Keratinocyte (primary cell): ENCODE results near the gene CPNE1. TPM values are rescaled to one million over a fixed set of nuclear protein-coding genes. Genes with fewer than 3 reads are reported as not detected.

Experiments used
- DNase-seq: peaks from one replicate; pipeline ENCODE4 v3.0.0-alpha.2; 2011; ENCODE audit warnings: low read depth, missing footprints, low spot score
- FAIRE-seq: peaks from 2 replicates; lab custom pipeline; 2011; peaks lifted over from hg19 to GRCh38; lab: Jason Lieb, UNC
- H2AFZ ChIP-seq: 2 replicates; pipeline ENCODE4 v1.6.0; 2012; ENCODE audit warnings: low read length, control low read depth, inconsistent platforms; ENCODE audit not compliant: control insufficient read depth
- H3K27ac ChIP-seq: 2 replicates; pipeline ENCODE4 v1.5.1; 2011; ENCODE audit warnings: low read length; ENCODE audit not compliant: control insufficient read depth, insufficient read depth
- H3K27me3 ChIP-seq: 3 replicates; pipeline ENCODE4 v1.6.0; 2011; ENCODE audit warnings: low read length; ENCODE audit not compliant: control insufficient read depth, insufficient read depth; ENCODE audit errors: extremely low read depth
- H3K36me3 ChIP-seq, 2 experiments: 2 replicates in 1 of 2; 3 replicates in 1 of 2; pipeline ENCODE4 v1.5.1; 2011; ENCODE audit warnings: low read length in 2 of 2, mild to moderate bottlenecking in 1 of 2; ENCODE audit not compliant: control insufficient read depth in 2 of 2, insufficient read depth in 2 of 2; ENCODE audit errors: extremely low read depth in 1 of 2
- H3K4me1 ChIP-seq: 3 replicates; pipeline ENCODE4 v1.5.1; 2011; ENCODE audit warnings: low read length; ENCODE audit not compliant: control insufficient read depth, insufficient read depth; ENCODE audit errors: extremely low read depth
- H3K4me2 ChIP-seq: 3 replicates; pipeline ENCODE4 v1.6.0; 2011; ENCODE audit warnings: low read depth, low read length; ENCODE audit not compliant: control insufficient read depth, insufficient read depth; ENCODE audit errors: extremely low read depth
- H3K4me3 ChIP-seq, 3 experiments: fragments of 200-600 bp in 1 of 3; sonication (generic) in 1 of 3; 2 replicates in 2 of 3; 3 replicates in 1 of 3; pipeline ENCODE4 v1.5.1; 2011 to 2016; ENCODE audit warnings: low read length in 3 of 3, mild to moderate bottlenecking in 3 of 3, control low read depth in 2 of 3, inconsistent platforms in 1 of 3, low read depth in 1 of 3, mixed read lengths in 1 of 3, mixed run types in 1 of 3, moderate library complexity in 1 of 3; ENCODE audit not compliant: control insufficient read depth in 2 of 3, insufficient read depth in 2 of 3; ENCODE audit errors: extremely low read depth in 1 of 3
- H3K79me2 ChIP-seq: 2 replicates; pipeline ENCODE4 v1.6.0; 2012; ENCODE audit warnings: low read length; ENCODE audit not compliant: control insufficient read depth, insufficient read depth
- H3K9ac ChIP-seq: 3 replicates; pipeline ENCODE4 v1.6.0; 2011; ENCODE audit warnings: low read length; ENCODE audit not compliant: control insufficient read depth, insufficient read depth; ENCODE audit errors: extremely low read depth
- H3K9me1 ChIP-seq: 3 replicates; pipeline ENCODE4 v1.6.0; 2011; ENCODE audit warnings: low read length; ENCODE audit not compliant: control insufficient read depth, insufficient read depth; ENCODE audit errors: extremely low read depth
- H3K9me3 ChIP-seq: 2 replicates; pipeline ENCODE4 v1.5.1; 2012; ENCODE audit warnings: low read depth, low read length; ENCODE audit not compliant: control insufficient read depth
- H4K20me1 ChIP-seq: 3 replicates; pipeline ENCODE4 v1.6.0; 2011; ENCODE audit warnings: low read length; ENCODE audit not compliant: control insufficient read depth, insufficient read depth; ENCODE audit errors: extremely low read depth
- EZH2 ChIP-seq: IDR thresholded peaks from one replicate; pipeline ENCODE4 v1.6.1; 2012; ENCODE audit warnings: inconsistent platforms, mild to moderate bottlenecking, low read length, moderate library complexity
- dilution Hi-C: fragments of 300-500 bp; cut with MboI; formaldehyde crosslinking; loops from one replicate; pipeline ENCODE4 v1.7.0; 2020; ENCODE audit warnings: low sequenced_read_pairs; ENCODE audit not compliant: extremely low pct_ligation_motif_present
- polyA plus RNA-seq, 5 experiments: library from polyadenylated mRNA; depleted of rRNA in 3 of 5; stranded (reverse) in 3 of 5; stranded (forward) in 1 of 5; unstranded in 1 of 5; fragments of >200 nt; gene quantifications; 1 replicate in 1 of 5; 2 replicates in 3 of 5; 3 replicates in 1 of 5; pipeline versions ENCODE4 v1.2.1 to v1.2.3, GENCODE V29; 2011 to 2012; ENCODE audit warnings: missing spikeins in 2 of 5, low read depth in 1 of 5, low replicate concordance in 1 of 5
- TF ChIP-seq, protein P1 (sequence below), 3 experiments: IDR thresholded peaks in 1 of 3; conservative IDR thresholded peaks in 1 of 3; optimal IDR thresholded peaks in 1 of 3; 2 replicates in 2 of 3; 3 replicates in 1 of 3; pipeline versions ENCODE3 to v1.5.1; 2011; ENCODE audit warnings: low read length in 3 of 3, mild to moderate bottlenecking in 3 of 3, moderate library complexity in 2 of 3, control low read depth in 1 of 3, inconsistent platforms in 1 of 3; ENCODE audit not compliant: insufficient read depth in 2 of 3; ENCODE audit errors: extremely low read depth in 1 of 3

CPNE1 gene
- polyA plus RNA-seq, 1 donor (not counting 4 experiments of a cell fraction or from before 2014, with no cell fraction given): 111 TPM

DNA sequence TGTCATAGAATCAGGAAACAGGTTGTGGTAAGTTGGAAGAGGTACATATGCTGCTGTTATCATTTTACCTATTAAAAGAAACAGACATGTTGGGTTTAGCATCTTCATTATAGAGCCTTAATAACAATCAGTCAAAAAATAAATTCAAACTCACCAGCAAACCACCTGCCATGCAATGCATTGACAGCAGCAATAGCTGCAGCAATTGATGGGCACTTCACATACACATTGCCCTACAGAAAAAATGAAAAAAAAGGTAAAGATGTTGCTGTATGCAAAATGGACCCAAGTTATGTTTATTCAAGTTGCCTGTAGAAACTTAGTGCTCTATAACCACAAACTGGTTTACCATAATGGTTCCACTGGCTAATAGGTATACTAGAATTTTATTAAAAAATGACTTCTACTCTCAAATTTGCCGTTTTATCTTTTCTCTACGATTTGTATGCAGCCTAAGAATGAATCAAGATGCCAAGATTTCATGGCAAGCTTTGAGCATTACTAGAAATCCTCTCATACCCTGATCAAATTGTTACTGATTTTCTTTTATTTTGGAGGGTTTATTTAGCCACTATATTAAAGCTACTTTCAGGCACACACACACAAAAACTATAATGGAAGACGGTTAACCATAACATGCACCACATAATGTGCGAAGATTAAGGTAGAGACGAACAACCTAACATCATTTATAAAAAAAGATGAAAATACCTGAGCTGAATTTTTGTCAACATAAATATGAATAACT, 40.0 kb upstream of the CPNE1 start:
- Histone ChIP-seq H3K9ac (no peak overlapping the region), H3K4me2 (no peak overlapping the region), H4K20me1 (peaks cover 11% of the 10 kb centered on the region), H3K4me3 (no peak overlapping the region), H2AFZ (no peak overlapping the region), H3K9me1 (no peaks in the 10 kb centered on the region), H3K79me2 (peaks cover 23% of the 10 kb centered on the region), H3K9me3 (no peaks in the 10 kb centered on the region), H3K4me1 (peaks cover 8% of the 10 kb centered on the region), H3K36me3 (peaks cover 23 to 31% of the 10 kb centered on the region in 2 experiments), H3K27me3 (no peaks in the 10 kb centered on the region), H3K27ac (no peak overlapping the region)
- DNase-seq (no peak), FAIRE-seq (no peak)
- TF ChIP-seq, protein P1, sequence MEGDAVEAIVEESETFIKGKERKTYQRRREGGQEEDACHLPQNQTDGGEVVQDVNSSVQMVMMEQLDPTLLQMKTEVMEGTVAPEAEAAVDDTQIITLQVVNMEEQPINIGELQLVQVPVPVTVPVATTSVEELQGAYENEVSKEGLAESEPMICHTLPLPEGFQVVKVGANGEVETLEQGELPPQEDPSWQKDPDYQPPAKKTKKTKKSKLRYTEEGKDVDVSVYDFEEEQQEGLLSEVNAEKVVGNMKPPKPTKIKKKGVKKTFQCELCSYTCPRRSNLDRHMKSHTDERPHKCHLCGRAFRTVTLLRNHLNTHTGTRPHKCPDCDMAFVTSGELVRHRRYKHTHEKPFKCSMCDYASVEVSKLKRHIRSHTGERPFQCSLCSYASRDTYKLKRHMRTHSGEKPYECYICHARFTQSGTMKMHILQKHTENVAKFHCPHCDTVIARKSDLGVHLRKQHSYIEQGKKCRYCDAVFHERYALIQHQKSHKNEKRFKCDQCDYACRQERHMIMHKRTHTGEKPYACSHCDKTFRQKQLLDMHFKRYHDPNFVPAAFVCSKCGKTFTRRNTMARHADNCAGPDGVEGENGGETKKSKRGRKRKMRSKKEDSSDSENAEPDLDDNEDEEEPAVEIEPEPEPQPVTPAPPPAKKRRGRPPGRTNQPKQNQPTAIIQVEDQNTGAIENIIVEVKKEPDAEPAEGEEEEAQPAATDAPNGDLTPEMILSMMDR (optimal IDR thresholded peaks at IDR 0.05 in 1 of 3, IDR thresholded peaks at IDR 0.05 in 1 of 3, conservative IDR thresholded peaks at IDR 0.05 in 1 of 3; ENCODE audit: extremely low read depth in 1 of 3, insufficient read depth in 2 of 3, low read length in 3 of 3): no peak
- TF ChIP-seq EZH2: no peak
- dilution Hi-C loops: no loop called here

DNA sequence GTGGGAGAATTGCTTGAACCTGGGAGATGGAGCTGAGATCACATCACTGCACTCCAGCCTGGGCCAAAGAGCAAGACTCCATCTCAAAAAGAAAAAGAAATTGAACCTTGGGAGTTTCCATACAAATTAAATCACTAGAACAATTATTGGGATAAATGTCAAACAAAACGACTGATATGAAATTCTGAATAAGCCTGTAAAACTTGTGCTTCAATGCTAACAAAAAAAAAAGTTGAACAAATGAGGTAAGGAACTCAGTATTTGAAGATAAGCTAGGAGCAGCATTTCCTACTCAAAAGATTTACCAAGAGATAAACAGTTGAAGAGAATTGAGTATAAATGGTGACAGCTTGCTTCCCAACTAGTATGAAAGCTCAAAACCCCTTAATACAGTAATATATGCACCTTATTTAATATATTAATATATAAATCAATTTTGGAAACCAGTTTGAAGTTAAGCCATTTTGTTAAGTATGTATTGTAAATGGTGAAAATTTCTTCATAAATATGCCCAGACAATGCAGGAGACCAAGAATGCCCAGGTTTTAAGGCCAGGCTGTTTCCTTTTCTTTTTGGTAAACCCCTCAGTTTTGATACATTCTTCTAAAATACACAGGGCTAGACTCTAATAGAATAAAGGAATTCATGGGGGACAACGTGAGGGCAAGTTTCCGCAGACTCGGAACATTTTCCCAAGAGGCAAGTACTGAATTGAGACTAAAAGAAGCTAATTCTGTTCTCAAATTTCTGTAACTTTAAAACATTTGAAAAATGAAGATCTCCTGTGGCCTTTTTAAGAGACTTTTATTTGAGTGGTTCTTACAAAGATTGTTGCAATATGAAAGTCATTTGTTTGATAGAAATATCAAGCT, 38.4 kb upstream of the CPNE1 start:
- Histone ChIP-seq H3K9ac (no peak overlapping the region), H3K27ac (no peak overlapping the region), H3K9me1 (no peaks in the 10 kb centered on the region), H4K20me1 (peaks cover 11% of the 10 kb centered on the region), H3K79me2 (peaks cover 26% of the 10 kb centered on the region), H3K36me3 (peaks cover 18 to 19% of the 10 kb centered on the region in 2 experiments), H3K27me3 (no peaks in the 10 kb centered on the region), H3K4me2 (no peak overlapping the region), H2AFZ (no peak overlapping the region), H3K9me3 (no peaks in the 10 kb centered on the region), H3K4me3 (no peak overlapping the region), H3K4me1 (peaks cover 14% of the 10 kb centered on the region)
- no peak for FAIRE-seq
- dilution Hi-C loops: no loop called here
- no peak for DNase-seq
- TF ChIP-seq, protein P1 (optimal IDR thresholded peaks at IDR 0.05 in 1 of 3, IDR thresholded peaks at IDR 0.05 in 1 of 3, conservative IDR thresholded peaks at IDR 0.05 in 1 of 3; ENCODE audit: extremely low read depth in 1 of 3, insufficient read depth in 2 of 3, low read length in 3 of 3): no peak
- TF ChIP-seq EZH2: no peak
